ENCODE data around the gene SMAD3.
"Not testable (repeated sequence)": the region's sequence is repeated elsewhere in the genome, so short reads cannot be mapped to it uniquely, and the experiment has no call there.

Gene SMAD3

GRCh38 chr15:67063689-67064606, 1.5 kb upstream of the SMAD3 start:
- DNase-seq = peak; percentile 43

- peak; percentile 54 for DNase-seq
Measured at GRCh38 chr15:67064607-67065530, 533 bp upstream of the SMAD3 start.

- peak; percentile 51 for DNase-seq
Measured at GRCh38 chr15:67066041-67066958, 898 bp downstream of the SMAD3 start.

GRCh38 chr15:67066959-67067853, 1.8 kb downstream of the SMAD3 start:
- no peak for DNase-seq

- no peak for DNase-seq
Measured at GRCh38 chr15:67067930-67068551, 2.6 kb downstream of the SMAD3 start.

- peak; percentile 42 for DNase-seq
Measured at GRCh38 chr15:67068710-67069400, 3.5 kb downstream of the SMAD3 start.

- no peak for DNase-seq
Measured at GRCh38 chr15:67070150-67070549, 4.7 kb downstream of the SMAD3 start.

- no peak for DNase-seq
Measured at GRCh38 chr15:67070892-67071664, 5.7 kb downstream of the SMAD3 start.

- DNase-seq = no peak
Measured at GRCh38 chr15:67072442-67072841, 7.0 kb downstream of the SMAD3 start.

- DNase-seq = no peak
Measured at GRCh38 chr15:67072958-67073357, 7.6 kb downstream of the SMAD3 start.

- DNase-seq = no peak
Measured at GRCh38 chr15:67074886-67075229, 9.5 kb downstream of the SMAD3 start.

GRCh38 chr15:67075555-67076135, 10.2 kb downstream of the SMAD3 start:
- not testable (repeated sequence) for DNase-seq

GRCh38 chr15:67076147-67076843, 10.9 kb downstream of the SMAD3 start:
- DNase-seq = peak; percentile 79

GRCh38 chr15:67077641-67078215, 12.3 kb downstream of the SMAD3 start:
- DNase-seq = no peak

GRCh38 chr15:67079361-67079760, 14.0 kb downstream of the SMAD3 start:
- no peak for DNase-seq

- DNase-seq = no peak
Measured at GRCh38 chr15:67080118-67080899, 14.9 kb downstream of the SMAD3 start.

GRCh38 chr15:67080900-67081431, 15.6 kb downstream of the SMAD3 start:
- DNase-seq = peak; percentile 80
